C4-2B (cell line): ENCODE data around the gene APIP.
A peak's percentile ranks its signal among the peaks of the same experiment; 100 is the strongest.

Experiments used
- CTCF ChIP-seq: fragments of 450-650 bp; conservative IDR thresholded peaks from 2 replicates; pipeline ENCODE4 v1.5.1; 2017; ENCODE audit warnings: mild to moderate bottlenecking
- ZFX ChIP-seq: fragments of 450-650 bp; IDR thresholded peaks from 2 replicates; pipeline ENCODE4 v1.6.1; 2017

- TF ChIP-seq CTCF (0 out of 2 replicates have a peak, but pooled peaks have one; percentile 5), ZFX (no peak)
These were observed 60.5 kb downstream of the APIP start for GRCh38 chr11:34855754-34856095.
